ENCODE results near the gene AADACL2.

The AADACL2 gene

DNA sequence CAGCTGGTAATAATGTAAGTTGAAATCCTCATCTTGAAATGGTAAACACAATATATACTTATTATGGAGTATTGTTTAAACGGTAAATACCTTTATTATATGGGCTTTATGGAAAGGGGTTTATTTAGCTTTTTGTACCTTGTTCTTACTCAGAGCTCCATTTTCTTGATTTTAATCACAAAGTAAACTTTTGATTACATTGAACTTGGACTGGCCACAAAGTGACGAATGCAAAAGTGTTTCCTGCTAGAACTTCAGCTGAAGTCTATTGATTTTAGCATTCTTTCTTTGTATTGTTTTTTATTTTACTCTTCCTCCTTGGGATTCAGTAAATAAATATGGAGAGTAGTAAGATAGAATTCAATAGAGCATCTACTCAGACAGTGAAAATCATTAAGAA lies 60.4 kb downstream of the AADACL2 start:
- H3K27me3 ChIP-seq (ENCODE audit: insufficient read depth, low read length): no peaks in the 10 kb centered on the region
- H2AFZ ChIP-seq (ENCODE audit: low read depth, low read length): no peak overlapping the region
- H3K36me3 ChIP-seq (ENCODE audit: insufficient read depth, low read length): no peaks in the 10 kb centered on the region
- no peaks in the 10 kb centered on the region for H3K9me3 ChIP-seq (ENCODE audit: low read length)
- no peak overlapping the region for H3K4me3 ChIP-seq (ENCODE audit: low read length)
- no peaks in the 10 kb centered on the region for H3K4me1 ChIP-seq (ENCODE audit: insufficient read depth, low read length)

DNA sequence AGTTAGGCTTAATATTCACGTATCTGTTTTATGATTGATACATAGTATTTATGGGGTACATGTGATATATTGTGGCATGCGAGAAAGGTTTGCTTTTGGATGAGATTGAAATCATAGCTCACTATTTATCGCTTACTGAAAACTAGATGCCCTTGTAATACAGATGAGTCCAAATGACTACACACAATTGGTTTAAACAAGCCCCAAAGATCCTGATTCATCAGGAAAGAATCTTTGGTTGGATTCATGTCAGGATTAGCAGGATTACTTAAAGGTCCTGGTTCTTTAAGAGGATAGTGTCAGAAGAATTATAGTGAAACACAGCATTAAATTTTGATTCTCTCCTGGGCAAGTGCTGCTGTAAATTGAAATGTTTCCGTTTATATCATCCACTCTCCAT lies 61.5 kb downstream of the AADACL2 start:
- H3K4me3 ChIP-seq (ENCODE audit: low read length): no peak overlapping the region
- no peak overlapping the region for H2AFZ ChIP-seq (ENCODE audit: low read depth, low read length)
- no peaks in the 10 kb centered on the region for H3K27me3 ChIP-seq (ENCODE audit: insufficient read depth, low read length)
- H3K4me1 ChIP-seq (ENCODE audit: insufficient read depth, low read length): no peaks in the 10 kb centered on the region
- no peaks in the 10 kb centered on the region for H3K9me3 ChIP-seq (ENCODE audit: low read length)
- H3K36me3 ChIP-seq (ENCODE audit: insufficient read depth, low read length): no peaks in the 10 kb centered on the region

DNA sequence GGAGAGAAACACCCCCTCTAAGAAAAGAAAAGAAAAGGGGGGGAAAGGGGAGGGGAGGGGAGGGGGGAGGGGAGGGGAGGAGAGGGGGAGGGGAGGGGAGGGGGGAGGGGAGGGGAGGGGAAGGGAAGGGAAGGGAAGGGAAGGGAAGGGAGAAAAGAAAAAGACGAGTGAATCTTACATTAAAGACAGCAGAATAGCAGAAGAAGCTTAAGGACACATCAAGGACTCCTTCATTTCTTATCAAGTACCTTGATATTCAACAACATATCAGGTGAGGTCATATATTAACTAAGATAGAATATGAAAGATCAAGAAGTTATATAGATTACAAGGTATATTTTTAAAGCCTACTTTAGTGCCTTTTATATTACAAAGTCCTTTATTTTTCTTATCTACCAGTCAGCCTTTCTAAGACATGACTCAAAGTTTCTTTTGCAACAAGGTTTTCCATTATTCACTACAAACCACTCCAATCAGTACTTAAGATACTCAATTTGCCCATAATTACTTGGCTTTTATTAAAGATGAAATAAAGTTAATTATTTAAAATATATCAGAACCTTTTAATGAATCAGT lies 62.5 kb downstream of the AADACL2 start:
- Histone ChIP-seq H3K4me3 (ENCODE audit: low read length) (no peak overlapping the region), H3K36me3 (ENCODE audit: insufficient read depth, low read length) (no peaks in the 10 kb centered on the region), H2AFZ (ENCODE audit: low read depth, low read length) (no peak overlapping the region), H3K27me3 (ENCODE audit: insufficient read depth, low read length) (no peaks in the 10 kb centered on the region), H3K4me1 (ENCODE audit: insufficient read depth, low read length) (no peaks in the 10 kb centered on the region), H3K9me3 (ENCODE audit: low read length) (no peaks in the 10 kb centered on the region)

DNA sequence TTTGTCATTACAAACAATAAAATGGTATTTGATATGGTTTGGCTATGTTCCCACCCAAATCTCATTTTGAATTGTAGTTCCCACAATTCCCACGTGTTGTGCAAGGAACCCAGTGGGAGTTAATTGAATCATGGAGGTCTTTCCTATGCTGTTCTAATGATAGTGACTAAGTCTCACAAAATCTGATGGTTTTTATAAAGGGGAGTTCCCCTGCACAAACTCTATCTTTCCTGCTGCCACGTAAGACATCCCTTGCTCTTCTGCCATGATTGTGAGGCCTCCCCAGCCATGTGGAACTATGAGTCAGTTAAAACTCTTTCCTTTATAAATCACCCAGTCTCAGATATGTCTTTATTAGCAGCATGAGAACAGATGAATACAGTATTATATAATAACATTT lies 64.7 kb downstream of the AADACL2 start:
- Histone ChIP-seq H3K4me3 (ENCODE audit: low read length) (no peak overlapping the region), H3K27me3 (ENCODE audit: insufficient read depth, low read length) (no peaks in the 10 kb centered on the region), H3K9me3 (ENCODE audit: low read length) (no peaks in the 10 kb centered on the region), H3K4me1 (ENCODE audit: insufficient read depth, low read length) (no peaks in the 10 kb centered on the region), H3K36me3 (ENCODE audit: insufficient read depth, low read length) (no peaks in the 10 kb centered on the region), H2AFZ (ENCODE audit: low read depth, low read length) (no peak overlapping the region)

DNA sequence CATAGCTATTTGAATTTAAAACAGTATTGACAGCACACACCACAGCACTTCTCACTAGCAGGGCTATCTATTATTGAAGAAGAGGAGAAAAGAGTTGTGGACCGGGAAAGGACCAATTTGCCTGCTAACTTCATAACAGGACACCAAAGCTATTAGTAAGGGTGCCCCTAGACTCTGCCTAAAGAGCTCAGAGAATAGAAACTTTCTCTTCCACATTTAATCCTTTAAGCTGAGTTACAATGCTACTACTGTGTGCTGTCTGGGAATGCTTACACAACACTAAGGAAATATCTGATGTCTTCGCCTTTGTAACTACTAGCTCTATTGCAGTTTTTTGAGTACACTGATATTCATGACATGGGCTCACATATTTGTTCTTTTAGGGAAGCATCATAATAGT lies 66.7 kb downstream of the AADACL2 start:
- H3K4me3 ChIP-seq (ENCODE audit: low read length): no peak overlapping the region
- no peak overlapping the region for H2AFZ ChIP-seq (ENCODE audit: low read depth, low read length)
- H3K9me3 ChIP-seq (ENCODE audit: low read length): no peaks in the 10 kb centered on the region
- H3K4me1 ChIP-seq (ENCODE audit: insufficient read depth, low read length): no peaks in the 10 kb centered on the region
- no peaks in the 10 kb centered on the region for H3K36me3 ChIP-seq (ENCODE audit: insufficient read depth, low read length)
- H3K27me3 ChIP-seq (ENCODE audit: insufficient read depth, low read length): no peaks in the 10 kb centered on the region

DNA sequence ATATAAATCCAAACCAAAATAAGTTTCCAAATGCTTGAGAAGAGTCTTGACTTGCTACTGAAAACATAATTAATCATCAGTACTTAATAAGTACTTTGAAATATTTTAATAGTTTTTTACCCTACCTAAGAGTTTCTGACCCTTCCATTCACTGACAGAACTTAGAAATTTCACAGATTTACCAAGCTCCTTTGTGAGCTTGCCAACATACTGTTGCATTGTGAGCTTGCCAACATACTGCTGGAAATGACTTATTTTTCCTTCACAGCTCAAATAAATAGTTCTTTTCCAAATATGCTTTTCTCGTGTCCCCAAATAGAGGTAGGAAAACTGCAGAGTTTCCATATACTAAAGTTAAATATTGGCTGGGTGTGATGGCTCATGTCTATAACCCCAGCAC lies 70.5 kb downstream of the AADACL2 start:
- H2AFZ ChIP-seq (ENCODE audit: low read depth, low read length): no peak overlapping the region
- H3K4me3 ChIP-seq (ENCODE audit: low read length): no peak overlapping the region
- H3K27me3 ChIP-seq (ENCODE audit: insufficient read depth, low read length): no peaks in the 10 kb centered on the region
- peaks cover 2% of the 10 kb centered on the region for H3K9me3 ChIP-seq (ENCODE audit: low read length)
- H3K4me1 ChIP-seq (ENCODE audit: insufficient read depth, low read length): peaks cover 2% of the 10 kb centered on the region
- no peaks in the 10 kb centered on the region for H3K36me3 ChIP-seq (ENCODE audit: insufficient read depth, low read length)

DNA sequence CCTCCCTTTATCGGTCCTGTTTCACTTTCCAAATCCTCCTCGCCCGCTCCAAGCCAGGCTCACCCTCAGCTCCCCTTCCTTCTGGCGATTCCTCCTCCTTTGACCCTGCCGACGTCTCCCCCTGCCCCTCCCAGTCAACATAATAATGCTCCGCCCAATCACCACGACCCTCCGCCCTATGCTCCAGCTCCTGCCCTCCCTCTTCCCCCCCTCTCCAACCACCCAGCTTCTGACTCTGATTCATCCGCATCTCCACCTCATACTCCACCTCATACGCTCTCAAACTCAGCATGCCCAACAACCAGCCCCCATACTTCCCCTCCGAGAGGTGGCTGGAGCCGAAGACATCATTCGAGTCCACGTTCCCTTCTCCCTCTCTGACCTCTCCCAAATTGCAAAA lies 73.1 kb downstream of the AADACL2 start:
- H3K27me3 ChIP-seq (ENCODE audit: insufficient read depth, low read length): no peaks in the 10 kb centered on the region
- no peak overlapping the region for H3K4me3 ChIP-seq (ENCODE audit: low read length)
- peaks cover 2% of the 10 kb centered on the region for H3K4me1 ChIP-seq (ENCODE audit: insufficient read depth, low read length)
- peaks cover 2% of the 10 kb centered on the region for H3K9me3 ChIP-seq (ENCODE audit: low read length)
- H3K36me3 ChIP-seq (ENCODE audit: insufficient read depth, low read length): no peaks in the 10 kb centered on the region
- H2AFZ ChIP-seq (ENCODE audit: low read depth, low read length): no peak overlapping the region
